ENCODE measurements around the gene GNAO1.

The GNAO1 gene

DNA sequence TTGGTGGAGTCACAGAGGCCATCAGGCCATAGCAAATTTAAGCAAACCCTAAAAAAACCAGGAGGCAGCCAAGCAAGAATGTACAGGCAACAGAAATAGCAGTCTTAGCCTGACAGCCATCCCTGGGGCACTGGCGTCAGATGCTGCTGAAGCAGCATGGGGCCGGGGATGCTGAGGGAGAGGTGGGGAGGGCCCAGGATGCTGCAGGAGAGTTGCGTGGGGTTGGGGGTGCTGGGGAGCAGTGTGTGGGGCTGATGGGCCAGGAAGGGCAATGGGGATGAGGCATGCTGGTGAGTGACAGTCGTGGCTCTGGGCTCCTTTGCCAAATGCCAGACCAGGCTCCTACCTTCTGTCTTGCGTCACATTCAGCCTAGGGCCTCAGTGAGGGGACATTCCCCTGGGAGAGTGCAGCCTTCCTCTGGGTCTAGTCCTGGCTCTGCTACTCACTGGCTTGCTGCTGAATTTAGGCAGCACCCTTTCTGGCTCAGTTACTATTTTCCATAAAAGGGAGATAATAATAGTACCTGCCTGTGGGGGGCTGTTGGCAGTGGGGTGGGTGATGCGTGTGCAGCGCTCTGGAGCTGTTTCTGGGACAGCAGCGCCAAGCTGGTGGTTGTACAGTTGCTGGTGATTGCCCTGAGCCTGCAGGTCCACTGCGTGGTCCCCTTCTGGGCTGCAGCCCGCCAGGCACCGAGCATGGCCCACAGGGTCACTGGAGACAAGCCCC is 146.0 kb downstream of the GNAO1 start:
- no peak for DNase-seq

DNA sequence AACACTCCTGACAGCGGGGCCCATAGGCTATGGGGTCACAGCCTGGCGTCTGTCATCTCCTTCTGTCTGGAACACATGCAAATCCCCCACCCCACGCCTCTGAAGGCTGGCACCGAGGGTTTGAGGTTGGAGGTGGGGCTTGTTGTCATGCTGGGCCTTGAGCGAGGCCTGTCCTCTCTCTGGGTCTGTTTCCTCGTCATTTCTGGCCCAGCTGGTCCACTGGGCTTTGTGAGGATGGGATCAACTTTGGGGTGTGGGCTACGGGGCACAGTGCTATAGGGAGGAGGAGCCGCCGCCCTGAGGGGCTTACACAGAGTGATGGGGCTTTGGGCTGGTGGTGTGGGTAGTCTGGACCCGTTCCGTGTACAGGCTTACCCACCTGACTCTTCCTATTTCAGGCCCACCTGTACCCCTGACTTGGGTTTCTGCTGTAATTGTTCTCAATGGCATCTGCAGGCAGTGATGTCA is 146.6 kb downstream of the GNAO1 start:
- DNase-seq: no peak

DNA sequence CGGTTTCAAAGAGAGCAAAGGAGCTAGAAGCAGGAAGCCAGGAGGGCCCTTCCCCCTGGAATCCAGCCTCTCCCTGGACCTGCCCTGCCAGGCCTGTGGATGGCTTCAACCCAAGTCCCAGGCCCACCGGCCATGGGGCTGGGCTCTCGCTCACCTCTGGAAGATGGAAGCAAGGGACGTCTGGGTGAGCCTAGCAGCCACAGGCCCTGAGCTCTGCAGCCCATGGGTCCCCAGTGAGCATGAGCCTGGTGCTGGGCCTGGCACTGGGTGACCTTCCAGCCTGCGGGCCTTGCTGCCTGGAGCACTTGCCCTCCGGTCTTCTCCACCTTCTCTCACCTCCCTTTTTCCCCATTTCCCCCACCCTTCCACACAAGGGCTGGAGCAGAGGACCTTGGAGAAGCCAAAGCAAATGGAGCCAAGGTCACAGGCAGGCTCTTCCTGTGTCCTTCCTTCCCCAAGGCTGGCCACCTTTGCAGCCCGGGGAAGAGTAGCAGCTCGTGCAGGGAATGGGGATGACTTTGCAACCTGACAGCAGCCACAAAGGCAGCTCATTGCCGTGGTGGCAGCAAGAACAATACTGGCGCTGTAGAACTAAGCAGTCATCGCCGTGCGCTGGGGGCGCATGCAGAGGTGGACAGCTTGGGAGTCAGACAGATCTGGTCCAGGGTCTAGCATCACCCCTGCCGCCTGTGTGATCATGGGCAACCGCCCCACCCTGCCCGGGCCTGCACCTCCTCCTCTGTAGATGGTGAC is 147.5 kb downstream of the GNAO1 start:
- DNase-seq: no peak

DNA sequence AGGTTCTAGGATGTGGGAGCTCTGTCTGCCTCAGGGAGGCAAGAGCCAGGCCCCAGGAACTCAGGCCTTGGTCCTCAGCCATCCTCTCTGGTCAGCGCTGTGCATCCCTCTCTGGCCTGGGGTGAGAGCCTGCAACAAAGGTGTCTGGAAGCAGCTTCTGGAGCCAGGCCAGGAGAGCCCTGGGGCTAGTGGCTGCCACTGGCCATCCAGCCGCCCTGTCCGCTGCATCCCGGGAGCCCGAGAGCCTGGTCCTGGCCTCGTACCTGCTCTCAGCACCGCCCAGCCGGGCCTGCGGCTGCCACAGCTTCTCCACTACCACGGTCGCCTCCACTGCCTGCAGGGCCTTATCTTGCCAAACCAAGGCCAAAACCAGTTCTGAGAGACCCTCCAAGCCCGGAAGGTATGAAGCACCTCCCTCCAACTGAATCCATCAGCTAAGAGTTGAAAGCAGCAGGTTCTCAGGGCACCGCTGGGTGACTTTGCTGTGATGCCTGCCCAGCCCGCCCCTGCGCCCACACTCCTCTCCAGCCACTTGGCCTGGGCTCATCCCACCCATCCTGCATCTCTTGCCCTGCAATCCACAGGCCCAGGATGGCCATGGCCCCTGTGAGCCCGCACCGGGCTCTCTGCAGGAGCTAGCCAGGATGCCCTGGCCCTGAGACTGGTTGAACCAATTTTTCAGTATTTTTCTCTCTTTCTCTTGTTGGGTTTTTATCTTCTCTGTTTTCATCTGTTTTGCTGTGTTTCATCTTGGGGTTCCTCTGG is 148.3 kb downstream of the GNAO1 start:
- DNase-seq: no peak

DNA sequence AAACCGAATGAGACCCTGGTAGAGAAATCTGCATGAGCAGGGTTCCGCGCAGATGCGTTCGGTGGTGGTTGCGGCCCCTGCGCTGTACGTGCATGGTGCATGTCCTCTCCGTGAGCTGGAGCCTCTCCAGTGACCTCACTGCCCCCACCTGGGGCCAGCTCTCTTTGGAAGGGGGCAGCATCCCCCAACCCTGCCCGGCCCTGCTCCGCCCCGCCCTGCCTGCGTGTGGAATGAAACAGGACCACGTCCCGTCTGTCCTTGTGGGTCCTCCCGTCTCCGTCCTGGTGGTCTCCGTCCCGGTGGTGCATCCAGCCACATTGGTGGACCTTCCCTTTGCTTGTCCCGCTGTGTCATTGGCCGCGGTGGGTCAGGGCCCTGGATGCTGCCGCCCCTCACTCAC is 149.1 kb downstream of the GNAO1 start:
- DNase-seq: no peak

DNA sequence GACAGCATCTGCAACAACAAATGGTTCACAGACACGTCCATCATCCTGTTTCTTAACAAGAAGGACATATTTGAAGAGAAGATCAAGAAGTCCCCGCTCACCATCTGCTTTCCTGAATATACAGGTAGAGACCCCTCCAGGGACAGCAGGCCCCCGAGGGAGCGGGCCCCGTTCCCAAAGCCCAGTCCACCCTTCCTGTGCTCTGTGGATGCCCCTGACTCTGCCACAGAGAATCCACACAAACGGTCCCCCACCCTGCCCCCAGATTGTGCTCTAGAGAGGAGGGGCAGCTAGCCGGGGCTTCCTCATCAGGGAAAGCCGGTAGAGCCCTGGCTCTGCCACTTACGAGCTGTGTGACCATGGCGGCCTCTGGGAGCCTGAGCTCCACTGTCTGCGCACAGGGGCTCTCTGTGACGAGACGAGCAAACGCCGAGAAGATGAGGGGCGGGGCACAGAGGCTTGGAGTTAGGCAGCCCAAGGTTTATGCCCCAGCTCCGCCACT is 149.6 kb downstream of the GNAO1 start:
- DNase-seq: no peak

DNA sequence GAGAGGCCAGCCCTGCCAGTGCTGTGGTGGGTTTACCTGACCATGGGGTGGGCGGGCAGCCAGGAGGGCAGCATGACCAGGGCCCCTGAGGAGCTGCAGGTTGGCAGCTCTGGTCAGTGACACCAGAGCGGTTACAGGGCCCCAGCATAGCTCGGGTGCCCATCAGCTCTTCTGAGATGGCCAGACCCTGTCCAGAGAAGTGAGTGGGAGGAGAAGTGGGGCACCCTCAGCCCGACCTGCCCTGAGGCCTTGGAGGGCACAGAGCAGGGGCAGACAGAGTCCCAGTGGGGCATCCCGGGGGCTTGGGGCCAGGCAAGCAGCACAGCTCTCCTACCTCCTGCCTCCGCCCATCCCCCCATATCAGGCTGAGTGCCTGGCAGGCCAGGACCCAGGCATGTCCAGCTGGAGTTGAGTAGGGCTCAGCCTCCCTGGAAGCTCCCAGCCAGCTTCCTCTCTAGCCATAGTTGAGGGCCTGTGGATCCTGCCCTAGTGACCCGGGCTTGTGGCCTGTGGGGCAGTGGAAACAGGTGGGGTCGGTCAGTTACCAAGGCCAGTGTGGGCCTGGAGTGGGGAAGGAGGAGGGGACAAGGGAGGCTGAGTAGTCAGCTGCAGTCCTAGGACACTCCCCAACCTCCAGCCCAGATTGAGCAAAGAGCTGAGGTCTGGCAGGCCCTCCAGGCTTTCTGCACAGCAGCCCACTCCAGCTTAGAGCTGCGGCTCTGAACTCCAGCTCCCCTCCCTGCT is 150.5 kb downstream of the GNAO1 start:
- no peak for DNase-seq

DNA sequence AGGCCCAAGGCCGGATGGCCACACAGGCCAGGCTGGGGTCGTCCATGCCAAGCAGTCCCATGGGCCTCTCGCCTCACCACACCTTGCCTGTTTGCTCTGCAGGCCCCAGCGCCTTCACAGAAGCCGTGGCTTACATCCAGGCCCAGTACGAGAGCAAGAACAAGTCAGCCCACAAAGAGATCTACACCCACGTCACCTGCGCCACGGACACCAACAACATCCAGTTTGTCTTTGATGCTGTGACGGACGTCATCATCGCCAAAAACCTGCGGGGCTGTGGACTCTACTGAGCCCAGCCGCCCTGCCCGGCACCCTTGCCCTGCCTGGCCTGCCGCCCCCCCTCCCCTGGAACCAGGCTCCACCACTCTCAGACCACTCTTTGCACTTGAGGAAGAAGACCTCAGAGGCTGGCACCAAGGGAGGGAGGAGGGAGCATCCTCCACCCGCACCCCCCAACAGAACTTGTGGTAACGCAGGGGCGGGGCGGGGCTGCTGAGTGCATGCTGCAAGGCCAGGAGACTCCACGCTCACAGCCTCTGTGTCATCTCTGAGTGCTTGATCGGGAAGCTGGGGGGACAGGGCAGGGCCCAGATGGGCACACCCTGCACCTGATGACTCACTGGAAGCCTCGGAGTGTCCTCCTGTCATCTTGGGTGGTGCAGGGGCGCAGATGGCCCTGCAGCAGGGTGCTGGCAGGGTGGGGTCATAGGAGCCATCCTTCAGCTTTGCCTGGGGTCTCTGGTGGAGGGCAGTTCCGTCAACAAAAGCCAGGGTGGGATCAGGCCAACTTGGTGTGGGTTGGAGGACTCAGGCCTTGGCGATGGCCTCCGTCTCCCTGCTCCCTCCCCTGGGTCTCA is 152.6 kb downstream of the GNAO1 start:
- DNase-seq: no peak

DNA sequence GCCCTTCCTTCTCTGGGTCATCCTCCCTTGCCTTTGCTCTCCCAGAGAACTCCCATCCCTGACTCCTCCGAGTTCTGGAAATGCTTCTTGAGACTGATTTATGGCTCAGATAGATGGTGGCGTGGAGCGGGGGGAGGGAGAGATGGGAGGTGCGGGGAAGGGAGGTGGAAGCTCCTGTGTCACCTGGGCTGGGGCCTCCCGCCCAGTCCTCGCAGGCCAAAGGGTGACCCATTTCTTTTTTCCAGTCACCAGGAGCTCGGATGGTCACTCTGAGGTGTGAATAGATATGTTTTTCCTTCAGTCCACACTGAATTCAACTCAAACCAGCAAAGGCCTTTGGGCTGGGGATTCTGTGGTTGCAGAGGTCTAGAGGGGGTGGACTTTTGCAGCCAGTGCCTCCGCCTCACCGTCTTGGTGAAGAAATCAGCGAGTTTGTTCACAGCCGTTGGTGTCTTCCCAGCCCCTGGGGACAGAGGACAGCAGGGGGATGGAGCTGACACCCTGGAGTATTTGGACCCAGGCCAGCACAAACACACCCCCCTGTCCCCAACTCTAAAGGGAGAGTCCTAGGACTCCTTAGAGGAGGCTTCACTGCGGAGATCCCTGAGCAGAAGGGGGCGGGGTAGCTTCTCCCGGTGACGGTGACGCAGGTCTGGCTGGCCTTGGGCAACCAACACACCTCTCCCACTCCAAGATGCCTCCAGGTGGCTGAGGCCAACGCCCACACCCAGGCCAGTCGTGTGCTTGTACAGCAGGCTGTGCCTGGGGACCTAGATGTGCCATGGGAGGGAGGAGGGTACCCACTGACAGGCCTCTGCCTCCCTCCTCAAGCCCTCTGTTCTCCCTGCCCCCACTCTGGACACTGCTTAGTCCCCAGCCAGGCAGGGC is 153.5 kb downstream of the GNAO1 start:
- no peak for DNase-seq

DNA sequence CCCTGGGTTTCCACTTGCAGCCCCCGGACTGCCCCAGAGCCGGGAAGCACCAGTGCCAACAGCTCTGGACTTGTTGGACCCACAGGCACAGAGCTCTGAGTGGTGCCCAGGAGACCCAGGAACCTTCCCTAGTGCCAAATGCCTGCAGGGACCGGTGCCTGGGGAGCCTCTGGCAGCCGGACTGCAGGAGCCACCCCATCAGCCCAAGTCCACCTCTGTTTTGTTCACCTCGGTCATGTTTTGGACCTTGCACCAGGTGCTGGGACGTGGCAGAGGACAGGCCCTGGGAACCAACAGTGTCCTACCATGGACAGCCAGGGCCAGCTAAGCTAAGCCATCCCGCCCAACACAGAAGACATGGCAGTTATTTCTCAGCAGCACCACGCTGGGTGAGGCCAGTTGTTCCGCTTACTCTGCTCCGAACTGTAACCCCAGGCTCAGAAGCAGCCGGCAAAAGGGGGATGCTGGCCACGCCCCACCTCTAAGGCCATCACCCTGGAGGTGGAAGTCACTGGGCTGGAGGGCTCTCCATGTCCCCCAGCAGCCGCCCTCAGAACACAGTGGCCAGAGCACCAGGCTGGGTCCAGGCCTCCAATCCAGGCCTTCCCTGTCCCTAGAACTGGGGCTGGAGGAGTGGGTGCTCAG is 154.2 kb downstream of the GNAO1 start:
- no peak for DNase-seq

DNA sequence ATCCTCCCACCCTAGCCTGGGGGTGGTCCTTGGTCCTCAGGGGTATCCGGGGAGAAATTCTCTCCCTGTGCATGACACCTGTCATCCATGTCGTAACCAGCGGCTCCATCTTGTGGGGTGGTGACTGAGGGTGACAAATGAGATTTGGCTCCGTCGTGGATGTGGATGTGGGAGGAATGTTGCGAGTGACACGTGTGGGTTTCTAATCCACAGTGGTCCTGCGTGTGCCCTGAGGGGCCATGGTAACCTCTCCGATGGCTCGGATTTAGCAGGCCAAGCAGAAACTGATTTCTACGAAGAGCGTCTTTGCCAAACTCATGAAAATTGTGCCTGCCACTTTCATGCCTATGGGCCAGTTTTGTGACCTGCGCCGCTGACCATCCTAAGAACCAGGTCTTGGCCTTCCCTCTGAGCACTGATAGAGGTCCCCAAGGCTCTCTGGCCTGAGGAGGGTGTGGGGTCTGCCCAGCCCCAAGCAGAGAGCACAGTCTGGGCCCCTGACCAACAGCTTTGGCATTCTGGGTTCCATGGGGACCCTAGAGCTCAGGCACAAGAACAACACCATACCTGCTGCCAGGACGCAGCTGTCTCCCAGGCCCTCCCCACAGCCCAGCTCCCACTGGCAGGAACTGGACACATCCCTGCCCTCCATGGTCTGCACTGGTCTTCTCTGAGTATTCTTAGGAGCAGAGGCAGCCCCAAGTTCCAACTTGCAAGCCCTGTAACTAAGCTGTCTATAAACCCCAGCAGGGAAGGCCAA is 155.0 kb downstream of the GNAO1 start:
- DNase-seq: no peak

DNA sequence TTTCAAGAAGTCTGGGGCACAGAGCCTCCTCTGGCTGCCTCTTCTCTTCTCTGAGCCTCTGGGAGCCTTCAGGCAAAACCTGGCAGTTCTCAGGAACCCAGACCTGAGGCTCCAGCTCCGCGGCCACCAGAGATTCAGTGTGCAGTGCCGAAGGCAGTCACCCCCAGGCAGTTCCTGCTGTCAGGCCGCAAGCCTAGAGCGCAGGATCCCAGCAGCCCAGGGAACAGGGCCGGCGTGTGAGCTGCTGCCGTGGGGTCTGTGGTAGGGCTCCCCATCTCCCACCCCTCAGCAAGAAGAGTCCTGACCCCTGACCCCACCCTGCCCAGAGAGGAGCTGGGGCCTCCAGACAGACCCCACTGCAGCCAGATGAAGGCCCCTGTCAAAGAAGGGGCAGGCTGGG is 155.9 kb downstream of the GNAO1 start:
- no peak for DNase-seq

DNA sequence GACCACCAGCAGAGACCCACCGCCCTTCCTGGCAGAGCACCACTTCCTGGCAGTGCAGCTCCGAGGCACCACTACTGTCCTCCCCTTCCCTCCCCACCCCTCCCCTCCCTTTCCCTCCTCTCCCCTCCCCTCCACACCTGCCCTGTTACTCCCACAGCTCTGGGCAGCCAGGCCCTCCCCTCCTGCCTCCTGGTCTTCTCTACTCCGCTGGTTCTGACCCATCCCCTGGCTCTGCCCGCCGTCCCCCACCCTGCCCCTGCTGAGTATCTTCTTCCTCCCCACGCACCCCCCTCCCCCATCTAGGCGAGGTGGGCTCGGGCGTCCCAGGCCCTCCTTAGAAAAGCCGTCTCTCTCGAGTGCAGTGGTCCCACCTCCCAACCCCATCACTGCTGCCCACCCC is 156.4 kb downstream of the GNAO1 start:
- no peak for DNase-seq

DNA sequence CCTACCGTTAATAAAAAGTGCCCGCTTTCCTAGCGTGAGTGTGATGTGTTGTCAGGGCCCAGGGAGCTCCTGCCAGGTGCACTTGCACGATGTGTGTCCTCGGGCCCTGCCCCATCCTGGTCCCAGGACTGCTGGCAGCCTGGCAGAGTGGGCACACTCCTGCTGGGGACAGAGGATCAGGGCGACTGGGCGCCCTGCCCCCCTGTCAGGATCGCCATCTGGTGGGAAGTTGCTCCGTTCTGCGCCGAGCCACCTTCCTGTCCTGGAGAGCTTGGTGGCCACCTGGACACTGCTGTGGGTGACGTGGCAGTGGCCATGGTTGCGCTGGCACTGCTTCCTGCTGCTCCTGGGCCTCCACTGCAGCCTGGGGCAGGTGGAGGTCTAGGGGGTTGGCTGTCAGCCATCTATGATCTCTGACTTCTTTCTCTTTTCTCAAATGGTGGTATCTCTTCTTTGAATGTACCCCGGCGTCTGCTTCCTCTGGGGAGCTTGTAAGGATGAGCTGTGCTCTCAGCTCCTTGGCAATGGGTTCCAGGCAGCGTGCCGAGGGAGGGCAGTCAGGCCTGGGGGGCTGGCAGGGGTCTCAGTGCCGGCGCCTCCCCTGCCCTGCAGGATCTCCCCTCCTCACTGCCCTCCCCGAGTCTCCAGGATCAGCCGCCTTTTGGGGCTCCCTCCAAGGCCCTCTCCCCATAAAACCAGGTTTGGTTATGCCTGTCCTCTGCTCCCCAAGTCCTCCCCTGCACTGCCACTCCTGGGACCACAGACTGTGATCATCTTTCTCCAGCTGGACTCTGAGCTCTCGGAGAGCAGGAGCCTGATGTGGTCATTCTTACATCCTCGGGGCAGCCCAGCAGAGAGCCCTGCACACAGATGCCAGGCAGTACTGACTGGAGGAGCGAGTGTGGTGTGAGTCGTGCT is 157.1 kb downstream of the GNAO1 start:
- no peak for DNase-seq

DNA sequence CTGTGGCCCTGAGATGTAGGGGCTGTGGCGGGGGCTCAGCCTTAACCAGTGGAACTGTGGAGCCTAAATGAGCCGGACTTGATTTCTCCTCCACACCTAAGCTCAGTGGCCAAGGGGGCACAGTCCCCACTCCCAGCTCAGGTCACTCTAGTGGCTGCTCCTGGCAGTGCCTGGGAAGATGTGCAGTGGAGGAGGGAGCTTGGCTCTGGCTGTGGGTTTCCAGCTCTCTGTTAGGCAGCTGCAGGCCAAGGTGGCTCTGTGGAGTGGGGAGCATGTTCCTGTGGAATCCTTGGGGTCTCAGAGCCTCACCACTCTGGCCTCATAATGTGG is 157.8 kb downstream of the GNAO1 start:
- DNase-seq: no peak

DNA sequence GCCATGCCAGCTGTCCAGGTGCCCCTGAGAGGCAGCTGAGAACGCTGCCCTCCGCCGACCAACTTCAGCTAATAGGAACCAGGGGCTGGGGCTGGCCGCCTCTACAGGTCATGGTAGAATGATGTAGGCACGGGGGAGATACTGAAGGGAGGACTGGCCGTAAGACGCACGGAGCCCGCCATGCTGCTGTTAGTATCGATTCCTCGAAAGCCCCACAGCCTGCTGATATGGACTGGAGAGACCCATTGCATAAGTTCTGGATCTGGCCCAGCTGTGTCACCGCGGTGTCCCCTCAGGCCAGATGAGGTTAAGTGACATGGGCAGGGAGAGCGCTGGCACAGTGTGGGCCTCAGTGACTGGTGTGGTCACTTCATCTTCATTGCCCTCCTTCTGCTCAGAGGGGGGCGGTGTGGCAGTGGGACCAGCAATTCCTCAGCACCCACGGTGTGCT is 158.4 kb downstream of the GNAO1 start:
- DNase-seq: no peak

DNA sequence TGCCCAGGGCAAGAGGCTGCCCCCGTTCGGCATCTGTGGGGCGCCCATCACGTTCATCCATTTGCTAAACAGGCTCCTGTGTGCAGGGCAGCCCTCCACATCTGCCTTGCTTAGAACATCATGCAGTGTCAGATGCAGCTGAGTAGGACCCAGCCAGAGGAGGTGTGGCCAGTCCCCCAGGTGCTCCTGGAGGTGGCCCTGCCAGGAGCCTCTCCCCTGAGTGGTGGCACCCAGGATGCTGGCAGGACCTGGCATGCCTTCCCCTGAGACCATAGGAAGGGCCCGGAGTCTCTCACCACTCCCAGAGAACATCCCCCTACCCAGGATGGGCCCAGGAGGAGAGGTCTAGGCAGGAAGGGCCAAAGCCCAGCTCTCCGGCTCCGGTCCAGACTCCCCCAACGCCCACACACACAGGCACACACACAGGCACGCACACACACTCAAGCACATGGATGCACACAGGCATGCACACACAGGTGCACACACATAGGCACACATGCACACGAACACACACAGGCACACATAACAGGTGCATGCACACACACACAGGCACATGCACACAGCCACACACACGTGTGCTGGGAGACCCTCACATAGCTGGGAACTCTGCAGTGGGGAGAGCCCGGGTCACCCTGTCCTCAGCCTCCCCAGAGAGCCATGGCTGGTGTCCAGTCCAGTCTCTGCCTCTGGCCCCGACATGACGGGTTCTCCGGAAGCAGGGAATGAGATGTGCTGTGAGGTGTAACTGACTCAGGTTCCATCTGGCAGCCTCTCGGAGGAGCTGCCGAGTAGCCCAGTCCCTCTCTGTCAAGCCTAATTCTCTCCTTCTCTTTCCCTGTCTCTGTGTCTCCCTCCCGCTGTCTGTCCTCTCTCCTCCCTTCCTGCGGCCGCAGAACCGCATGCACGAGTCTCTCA is 159.5 kb downstream of the GNAO1 start:
- DNase-seq: no peak

All from eye (tissue), 1 donor.